GM21528 (cell line): ENCODE data around the gene B3GNT9.

Source experiments
- ATAC-seq: cut with Tn5 transposase; IDR thresholded peaks from one replicate; pipeline ENCODE4 v1.9.1; 2021; ENCODE audit warnings: mild to moderate bottlenecking, moderate library complexity; ENCODE audit not compliant: unreplicated experiment, low FRiP score

Gene B3GNT9, protein sequence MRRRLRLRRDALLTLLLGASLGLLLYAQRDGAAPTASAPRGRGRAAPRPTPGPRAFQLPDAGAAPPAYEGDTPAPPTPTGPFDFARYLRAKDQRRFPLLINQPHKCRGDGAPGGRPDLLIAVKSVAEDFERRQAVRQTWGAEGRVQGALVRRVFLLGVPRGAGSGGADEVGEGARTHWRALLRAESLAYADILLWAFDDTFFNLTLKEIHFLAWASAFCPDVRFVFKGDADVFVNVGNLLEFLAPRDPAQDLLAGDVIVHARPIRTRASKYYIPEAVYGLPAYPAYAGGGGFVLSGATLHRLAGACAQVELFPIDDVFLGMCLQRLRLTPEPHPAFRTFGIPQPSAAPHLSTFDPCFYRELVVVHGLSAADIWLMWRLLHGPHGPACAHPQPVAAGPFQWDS

DNA sequence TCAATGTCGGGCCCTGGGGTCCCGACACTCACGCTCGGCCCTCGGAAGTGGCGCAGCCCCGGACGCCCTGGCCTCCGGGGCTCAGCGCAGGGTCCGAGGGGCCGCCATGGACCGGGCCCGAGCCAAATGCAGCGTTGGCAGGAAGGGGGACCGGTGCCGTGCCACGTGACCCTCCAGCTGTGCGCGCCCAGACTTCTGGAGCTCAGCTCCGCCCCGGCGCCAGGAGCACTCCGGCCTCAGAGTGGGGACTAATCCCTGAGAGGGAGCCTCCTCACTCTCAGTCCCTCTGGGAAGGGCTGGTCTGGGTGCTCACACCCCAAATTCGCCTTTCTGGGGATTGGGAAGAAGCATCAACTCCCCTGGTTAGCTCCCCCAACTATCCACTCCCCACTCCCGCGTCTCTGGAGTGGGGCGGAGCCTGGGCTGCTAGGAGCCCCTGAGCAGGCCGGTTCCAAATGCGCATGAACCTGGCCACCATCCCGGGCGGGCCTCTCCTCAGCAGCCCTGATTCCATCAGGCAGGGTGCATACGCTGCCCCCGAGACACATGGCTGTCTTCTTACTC is at the start of gene B3GNT9:
TSS of gene B3GNT9 (minus strand) at position 166 of the 564 bp plus-strand sequence. CDS start 513 bp downstream, outside the sequence.
- no peak for ATAC-seq

DNA sequence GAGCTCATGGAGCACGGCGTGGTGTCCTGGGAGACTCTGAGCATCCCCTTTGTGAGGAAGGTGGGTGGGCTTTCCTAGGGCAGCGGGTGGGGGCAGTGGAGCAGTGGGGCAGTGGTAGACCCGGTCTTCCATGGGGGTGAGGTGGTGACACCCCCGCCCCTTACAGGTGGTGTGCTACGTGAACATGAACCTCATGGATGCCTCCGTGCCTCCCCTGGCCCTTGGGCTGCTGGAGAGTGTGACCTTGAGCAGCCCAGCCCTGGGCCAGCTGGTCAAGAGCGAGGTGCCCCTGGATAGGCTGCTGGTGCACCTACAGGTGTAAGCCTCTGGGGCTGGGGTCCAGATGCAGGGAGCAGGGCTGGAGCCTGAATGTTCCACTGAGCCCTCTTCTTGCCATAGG is 49.7 kb upstream of the B3GNT9 start:
- ATAC-seq, result no peak

GRCh38 chr16:67199808-67200198 is 49.0 kb upstream of the B3GNT9 start:
- ATAC-seq, result no peak

DNA sequence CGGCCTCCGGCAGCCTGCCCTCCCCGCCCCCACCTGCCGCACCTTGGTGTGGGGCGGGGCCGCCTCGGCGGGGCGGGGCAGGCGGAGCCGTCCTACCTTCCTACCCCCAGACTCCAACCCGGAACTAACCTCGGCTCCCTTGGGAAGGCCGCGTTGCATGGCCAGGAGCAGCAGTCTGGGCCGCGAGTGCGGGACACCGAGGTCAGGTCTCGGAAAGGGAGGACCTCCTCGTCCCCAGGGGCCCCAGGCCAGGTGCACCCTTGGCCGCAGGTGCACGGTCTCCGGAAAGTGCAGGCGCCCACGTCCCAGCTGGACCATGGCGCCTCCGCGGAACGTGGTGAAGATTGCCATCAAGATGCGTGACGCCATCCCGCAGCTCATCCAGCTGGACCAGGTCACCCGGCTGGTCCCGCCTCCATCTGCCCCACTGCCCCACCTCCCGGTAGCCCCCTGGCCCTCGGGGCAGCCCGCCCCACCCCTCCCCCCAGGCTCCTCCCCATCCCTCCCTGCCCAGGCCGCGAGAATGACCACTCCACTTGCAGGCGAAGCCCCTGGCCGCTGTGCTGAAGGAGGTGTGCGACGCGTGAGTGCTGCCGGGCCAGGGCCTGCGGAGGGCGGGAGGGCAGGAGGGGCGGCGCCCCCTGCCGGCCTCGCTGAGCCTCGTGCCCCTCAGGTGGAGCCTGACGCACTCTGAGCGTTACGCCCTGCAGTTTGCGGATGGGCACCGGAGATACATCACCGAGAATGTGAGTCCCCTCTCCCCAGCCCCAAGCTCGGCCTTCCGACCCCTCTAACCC is 48.4 kb upstream of the B3GNT9 start, which contains the start of gene ELMO3:
TSS of gene ELMO3 (plus strand) at position 121 of the 797 bp plus-strand sequence. CDS start at position 317, 196 bp downstream.
- ATAC-seq, result no peak

- ATAC-seq, result no peak
Observed at GRCh38 chr16:67198238-67198734, 47.5 kb upstream of the B3GNT9 start.

DNA sequence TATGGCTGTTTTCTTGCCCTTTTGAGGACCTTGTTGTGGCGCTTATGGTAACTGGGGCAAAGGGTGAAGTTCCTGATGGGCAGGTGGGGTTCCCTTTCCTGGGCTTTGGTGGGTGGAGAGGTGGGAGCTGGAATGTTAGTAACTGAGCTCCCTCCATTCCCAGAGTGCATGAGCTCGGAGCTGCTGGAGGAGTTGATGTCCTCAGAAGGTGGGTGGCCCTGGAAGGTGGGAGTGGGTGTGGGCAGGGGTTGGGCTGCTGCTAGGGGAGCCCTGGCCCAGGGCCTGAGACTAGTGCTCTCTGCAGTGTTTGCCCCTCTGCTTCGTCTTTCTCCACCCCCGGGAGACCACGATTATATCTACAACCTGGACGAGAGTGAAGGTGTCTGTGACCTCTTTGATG is 46.9 kb upstream of the B3GNT9 start:
- ATAC-seq, result no peak

GRCh38 chr16:67196881-67197280 is 46.1 kb upstream of the B3GNT9 start:
- ATAC-seq, result no peak

GRCh38 chr16:67195676-67196075 is 44.9 kb upstream of the B3GNT9 start:
- ATAC-seq, result no peak

- ATAC-seq, result no peak
Observed at GRCh38 chr16:67194260-67194659, 43.5 kb upstream of the B3GNT9 start.

- ATAC-seq, result no peak
Observed at GRCh38 chr16:67193536-67193935, 42.7 kb upstream of the B3GNT9 start.

GRCh38 chr16:67192781-67193361 is 42.1 kb upstream of the B3GNT9 start:
- ATAC-seq, result no peak

DNA sequence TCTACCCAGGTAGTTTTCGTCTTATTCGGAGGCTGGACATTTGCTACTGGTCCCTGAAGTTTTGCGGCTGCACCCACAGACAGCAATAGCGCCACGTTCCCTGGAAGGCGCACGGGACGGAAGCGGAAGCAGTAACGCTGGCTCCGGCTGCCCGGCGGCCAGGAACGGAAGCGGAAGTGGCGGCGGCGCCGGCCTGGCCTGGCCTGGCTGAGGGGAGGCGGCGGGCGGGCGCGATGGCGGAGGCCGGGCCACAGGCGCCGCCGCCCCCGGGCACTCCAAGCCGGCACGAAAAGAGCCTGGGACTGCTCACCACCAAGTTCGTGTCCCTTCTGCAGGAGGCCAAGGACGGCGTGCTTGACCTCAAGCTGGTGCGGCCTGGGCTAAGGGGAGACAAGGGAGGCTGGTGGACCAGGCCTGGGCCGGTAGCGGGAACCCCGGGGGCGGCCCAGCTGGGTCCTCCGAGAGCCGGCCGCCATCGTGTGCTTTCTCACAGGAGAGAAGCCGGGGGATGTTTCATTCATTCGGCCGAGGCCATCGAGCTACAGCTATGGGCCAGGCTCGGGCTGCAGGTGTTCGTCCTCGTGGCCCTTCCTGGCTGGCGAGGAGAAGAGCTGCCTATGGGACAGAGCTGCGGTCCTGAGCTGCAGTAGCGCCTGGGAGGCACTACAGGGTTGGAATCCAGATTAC is 41.3 kb upstream of the B3GNT9 start, which contains the start of gene E2F4:
TSS of gene E2F4 (plus strand) at position 161 of the 687 bp plus-strand sequence. CDS start at position 234, 73 bp downstream.
- peak; percentile 73 for ATAC-seq

DNA sequence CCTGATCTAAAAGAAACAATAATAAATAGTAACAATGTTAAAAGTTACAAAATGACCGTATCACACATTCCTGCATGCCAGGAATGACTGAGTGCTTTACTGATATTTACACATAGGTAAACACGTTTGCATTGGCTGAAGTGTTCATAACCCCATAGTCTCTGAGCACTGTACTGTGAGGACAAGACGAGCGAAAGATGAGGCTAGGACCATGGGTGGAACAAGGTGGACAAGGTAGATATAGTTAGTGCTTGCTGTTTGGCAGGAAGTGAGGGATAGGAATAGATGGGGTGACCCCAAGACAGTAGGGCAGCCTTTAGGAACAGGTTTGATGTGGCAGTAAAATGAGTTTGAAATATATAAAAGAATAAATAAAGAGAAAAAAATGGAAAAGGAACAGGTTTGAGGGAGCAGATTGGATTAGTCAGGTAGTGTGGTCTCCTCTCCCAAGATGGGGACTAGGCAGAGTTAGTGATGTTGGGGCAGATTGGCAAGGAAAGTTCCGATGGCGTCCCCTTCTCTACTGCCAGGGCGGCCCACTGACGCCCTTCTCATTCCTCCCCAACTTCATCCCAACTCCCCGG is 40.7 kb upstream of the B3GNT9 start:
- ATAC-seq, result no peak

DNA sequence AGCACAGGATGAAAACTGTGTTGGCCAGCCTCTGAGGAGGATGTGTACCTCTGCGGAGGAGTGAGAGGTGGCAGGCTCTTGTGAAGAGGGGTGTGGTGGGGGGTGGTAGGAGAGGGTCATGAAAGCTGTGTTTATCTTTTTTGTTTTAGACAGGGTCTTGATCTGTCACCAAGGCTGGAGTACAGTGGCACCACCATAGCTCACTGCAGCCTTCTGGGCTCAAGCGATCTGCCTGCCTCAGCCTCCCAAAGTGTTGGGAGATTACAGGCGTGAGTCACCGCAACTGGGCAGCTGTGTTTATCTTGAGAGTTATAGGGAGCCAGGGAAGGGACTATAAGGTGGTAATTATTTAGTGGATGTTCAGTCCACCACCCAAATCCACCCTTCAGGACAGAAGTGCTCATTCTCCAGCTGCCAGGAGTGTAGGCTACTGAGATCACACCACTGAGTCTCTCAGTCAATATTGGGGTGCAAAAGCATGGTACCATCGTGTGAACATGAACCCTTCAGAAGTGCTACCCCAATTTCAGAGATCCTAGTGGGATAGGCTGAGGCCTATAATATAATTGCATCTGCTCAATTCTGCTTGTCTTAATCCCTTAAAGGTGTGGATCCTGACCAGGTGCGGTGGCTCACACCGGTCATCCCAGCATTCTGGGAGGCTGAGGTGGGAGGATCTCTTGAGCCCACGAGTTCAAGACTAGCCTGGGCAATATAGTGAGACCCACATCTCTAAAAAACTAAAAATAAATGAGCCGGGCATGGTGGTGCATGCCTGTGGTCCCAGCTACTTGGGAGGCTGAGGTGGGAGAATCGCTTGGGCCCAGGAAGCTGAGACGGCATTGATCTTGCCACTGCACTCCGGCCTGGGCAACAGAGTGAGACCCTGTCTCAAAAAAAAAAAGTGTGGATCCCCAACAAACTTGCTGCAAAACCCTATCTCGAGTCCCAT is 39.9 kb upstream of the B3GNT9 start:
- no peak for ATAC-seq

DNA sequence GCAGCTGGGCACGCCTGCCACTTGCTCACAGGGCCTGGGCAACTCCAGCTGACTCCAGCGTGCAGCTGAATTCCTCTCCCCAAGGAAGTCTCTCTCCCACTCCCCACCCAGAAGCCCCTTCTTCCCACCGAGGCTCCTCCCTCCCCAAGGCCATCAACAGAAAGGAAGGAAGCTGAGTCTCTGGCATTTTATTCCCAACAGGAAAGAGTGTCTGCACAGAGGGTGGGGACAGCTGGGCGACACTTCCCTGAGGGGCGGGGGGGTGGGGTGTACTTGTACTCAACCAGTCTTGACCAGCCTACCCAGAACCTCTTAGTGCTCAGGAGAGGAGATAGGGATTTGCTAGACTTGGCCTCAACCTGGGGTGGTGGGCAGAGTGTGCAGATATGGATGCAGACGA is 39.2 kb upstream of the B3GNT9 start, which contains the start of gene EXOC3L1:
TSS of gene EXOC3L1 (minus strand) at position 96 of the 400 bp plus-strand sequence. CDS start 460 bp downstream, outside the sequence.
- no peak for ATAC-seq

- no peak for ATAC-seq
Observed at GRCh38 chr16:67188798-67189197, 38.0 kb upstream of the B3GNT9 start.

- ATAC-seq, result no peak
Observed at GRCh38 chr16:67188323-67188722, 37.5 kb upstream of the B3GNT9 start.

GRCh38 chr16:67187175-67187890 is 36.5 kb upstream of the B3GNT9 start:
- ATAC-seq, result no peak
